Measurements from ENCODE around the gene PARVB. TPM values are rescaled to one million over a fixed set of nuclear protein-coding genes. Genes with fewer than 3 reads are reported as not detected.

The PARVB gene
- total RNA-seq, 2 donors from 2014 or later: 43.8 to 86.5 TPM

GRCh38 chr22:44200451-44200850, 176.3 kb downstream of the PARVB start:
- no peaks in the 10 kb centered on the region for H3K9me3 ChIP-seq
- H3K27me3 ChIP-seq: no peaks in the 10 kb centered on the region
- TF ChIP-seq CTCF (IDR thresholded peaks at IDR 0.05): no peak
- no peaks in the 10 kb centered on the region for H3K4me1 ChIP-seq
- DNase-seq (ENCODE audit: low spot score): no peak
- H3K36me3 ChIP-seq: no peaks in the 10 kb centered on the region
- no peak overlapping the region for H3K27ac ChIP-seq
- no peak overlapping the region for H3K4me3 ChIP-seq

GRCh38 chr22:44200855-44201550, 176.9 kb downstream of the PARVB start:
- Histone ChIP-seq H3K4me3 (no peak overlapping the region), H3K4me1 (no peaks in the 10 kb centered on the region), H3K27me3 (no peaks in the 10 kb centered on the region), H3K36me3 (no peaks in the 10 kb centered on the region), H3K9me3 (no peaks in the 10 kb centered on the region), H3K27ac (no peak overlapping the region)
- no peak for DNase-seq (ENCODE audit: low spot score)
- no peak for TF ChIP-seq CTCF (IDR thresholded peaks at IDR 0.05)

- no peak overlapping the region for H3K27ac ChIP-seq
- no peaks in the 10 kb centered on the region for H3K27me3 ChIP-seq
- no peak overlapping the region for H3K4me3 ChIP-seq
- no peaks in the 10 kb centered on the region for H3K36me3 ChIP-seq
- TF ChIP-seq CTCF (IDR thresholded peaks at IDR 0.05): no peak
- no peak for DNase-seq (ENCODE audit: low spot score)
- no peaks in the 10 kb centered on the region for H3K4me1 ChIP-seq
- H3K9me3 ChIP-seq: no peaks in the 10 kb centered on the region
These were observed 177.6 kb downstream of the PARVB start for GRCh38 chr22:44201665-44202064.

GRCh38 chr22:44202261-44202789, 178.2 kb downstream of the PARVB start:
- no peak for DNase-seq (ENCODE audit: low spot score)
- Histone ChIP-seq H3K4me3 (no peak overlapping the region), H3K36me3 (no peaks in the 10 kb centered on the region), H3K27ac (no peak overlapping the region), H3K9me3 (no peaks in the 10 kb centered on the region), H3K4me1 (no peaks in the 10 kb centered on the region), H3K27me3 (no peaks in the 10 kb centered on the region)
- no peak for TF ChIP-seq CTCF (IDR thresholded peaks at IDR 0.05)

- H3K27me3 ChIP-seq: no peaks in the 10 kb centered on the region
- H3K4me1 ChIP-seq: no peaks in the 10 kb centered on the region
- H3K36me3 ChIP-seq: no peaks in the 10 kb centered on the region
- no peak overlapping the region for H3K4me3 ChIP-seq
- no peak for TF ChIP-seq CTCF (IDR thresholded peaks at IDR 0.05)
- DNase-seq (ENCODE audit: low spot score): no peak
- no peaks in the 10 kb centered on the region for H3K9me3 ChIP-seq
- H3K27ac ChIP-seq: no peak overlapping the region
These were observed 179.1 kb downstream of the PARVB start for GRCh38 chr22:44203203-44203602.

All from right atrium auricular region (tissue), 2 donors.